Measurements from ENCODE around the gene NFATC1.

DNA sequence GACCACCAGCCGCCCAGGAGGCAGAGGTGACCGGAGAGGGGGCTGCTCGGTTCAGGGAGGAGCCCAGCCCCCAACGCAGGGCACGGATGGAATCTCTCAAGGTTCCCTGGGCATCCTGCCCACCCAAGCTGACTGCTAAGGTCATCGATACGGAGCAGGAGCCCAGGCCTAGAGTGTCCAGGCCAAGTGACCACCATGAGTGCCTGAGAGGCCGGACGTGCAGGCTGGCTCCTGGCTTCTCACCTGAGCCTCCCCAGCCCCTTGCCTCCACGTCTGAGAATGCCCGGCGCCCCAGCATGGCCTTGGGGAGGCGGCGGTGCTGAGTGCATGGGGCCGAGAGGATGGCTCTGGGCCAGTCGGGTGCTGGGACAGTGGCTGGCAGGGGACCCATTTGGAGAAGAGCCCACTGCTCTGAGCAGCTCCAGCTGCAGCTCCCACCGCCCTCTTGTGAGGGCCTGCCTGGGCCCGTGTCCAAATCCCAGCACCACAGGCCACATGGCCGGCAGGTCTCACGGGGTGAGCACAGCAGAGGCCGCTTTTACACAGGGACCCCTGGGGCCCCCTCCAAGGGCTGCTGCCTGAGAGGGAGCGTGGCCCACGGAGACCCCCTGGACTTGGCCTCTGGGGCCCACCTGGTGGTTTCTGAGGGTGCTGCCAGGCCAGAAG is 181.1 kb downstream of the NFATC1 start:
- TF ChIP-seq GATA2 (IDR thresholded peaks at IDR 0.05; ENCODE audit: low read depth, low read length), result no peak
- TF ChIP-seq GATA3 (IDR thresholded peaks at IDR 0.05; ENCODE audit: low read depth, low read length), result no peak

All from SH-SY5Y (cell line).